Inflammatory macrophage treated with lipopolysaccharide for 1 hour (primary cell): ENCODE results near the gene MXRA7.
"Not testable (repeated sequence)": the region's sequence is repeated elsewhere in the genome, so short reads cannot be mapped to it uniquely, and the experiment has no call there.

Experiments used
- DNase-seq, 2 donors: peaks; one replicate each; pipeline ENCODE4 v3.0.0-alpha.2; 2020 to 2022

The MXRA7 gene

DNA sequence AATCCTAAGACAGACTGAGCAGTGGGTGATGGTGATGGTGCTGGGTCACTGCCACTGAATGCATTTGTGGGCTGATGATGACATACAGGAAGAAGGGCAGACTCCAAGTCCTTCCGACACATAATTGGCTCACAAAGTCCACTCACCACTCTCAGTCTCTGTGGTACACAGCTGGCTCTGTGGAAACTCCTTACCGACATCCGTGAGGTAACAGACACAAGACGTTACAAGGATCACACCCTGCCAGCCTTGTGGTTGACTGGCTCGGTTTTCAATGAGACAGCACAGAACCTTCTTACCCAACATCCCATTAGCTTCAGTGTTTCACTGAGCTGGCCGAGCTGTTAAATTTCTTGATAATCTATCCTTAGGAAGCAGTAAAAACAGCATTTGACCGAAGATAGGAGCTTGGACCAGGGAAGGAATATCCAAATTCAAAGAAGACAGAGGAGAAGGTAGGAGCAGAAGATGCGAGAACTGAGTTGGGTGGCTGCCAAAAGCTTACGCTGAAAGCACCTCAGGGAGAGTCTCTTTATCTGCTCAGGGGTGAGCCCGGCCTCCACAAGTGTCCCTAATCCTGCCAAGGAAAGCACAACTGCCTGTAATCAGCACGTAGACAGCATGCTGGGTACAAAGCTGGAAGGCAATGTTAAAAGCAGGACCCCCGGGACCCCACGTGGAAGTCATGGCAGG lies 5.5 kb upstream of the MXRA7 start:
- DNase-seq = peak; percentile 87 to 89

DNA sequence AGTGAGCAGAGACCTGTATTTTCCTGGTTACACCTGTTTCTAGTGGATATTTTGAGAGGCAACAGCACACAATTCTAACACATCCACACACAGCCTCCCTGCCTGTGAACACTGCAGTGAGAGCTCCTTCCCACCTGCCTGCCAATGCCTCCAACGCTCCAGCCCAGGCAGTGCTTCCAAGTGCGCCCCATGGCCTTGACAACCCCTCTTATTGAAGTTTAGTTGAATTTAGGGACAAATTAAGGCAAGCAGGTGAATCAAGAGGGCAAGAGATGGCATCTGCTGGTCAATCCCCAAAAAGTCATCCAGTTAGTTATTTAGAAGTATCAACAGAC lies 4.7 kb upstream of the MXRA7 start:
- DNase-seq = no peak

DNA sequence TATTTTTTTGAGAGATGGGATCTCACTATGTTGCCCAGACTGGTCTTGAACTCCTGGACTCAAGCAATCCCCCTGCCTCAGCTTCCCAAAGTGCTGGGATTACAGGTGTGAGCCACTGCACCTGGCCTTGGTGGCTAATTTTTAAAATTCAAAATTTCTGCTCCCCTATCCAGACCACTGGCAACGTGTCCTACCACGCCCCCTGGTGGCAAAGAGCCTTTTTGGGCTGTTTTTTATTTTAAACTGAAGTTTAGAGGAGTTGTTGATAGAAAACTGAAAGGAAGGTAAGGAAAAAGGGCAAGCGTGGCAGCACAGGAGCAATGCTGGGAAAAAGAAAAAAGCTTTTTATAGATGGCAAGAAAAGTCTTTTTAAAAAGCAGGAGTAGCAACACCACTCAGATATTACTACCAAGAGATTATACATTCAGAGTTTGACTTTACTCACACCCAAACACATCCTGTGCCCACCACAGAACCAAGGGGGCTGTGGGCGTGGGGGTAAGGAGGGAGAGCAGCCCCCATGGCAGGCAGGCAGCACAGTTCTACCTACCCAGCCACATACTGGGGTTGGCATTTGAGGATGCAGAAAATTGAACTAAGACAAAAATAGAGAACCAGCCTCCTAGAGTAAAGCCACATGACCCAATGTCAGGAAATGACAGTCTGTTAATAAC lies 4.2 kb upstream of the MXRA7 start:
- DNase-seq = peak; percentile 40 to 93

DNA sequence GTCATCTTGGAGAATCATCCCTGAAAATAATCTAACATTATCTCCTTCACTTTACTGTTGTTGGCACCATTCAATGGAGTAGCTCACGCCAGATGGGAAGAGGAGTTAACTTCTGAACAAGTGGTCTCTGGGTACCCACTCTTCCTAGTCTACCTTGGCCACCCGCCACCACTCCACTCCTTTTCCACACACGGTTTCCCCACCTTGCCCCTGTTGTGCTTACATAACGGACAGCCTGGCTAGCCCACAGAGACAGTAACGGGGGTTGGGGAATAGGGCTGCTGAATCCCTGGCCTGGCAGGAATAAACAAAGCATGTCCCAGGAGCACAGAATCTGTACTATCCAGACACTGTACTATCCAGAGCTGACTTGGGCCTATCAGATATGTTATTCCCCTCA lies 3.6 kb upstream of the MXRA7 start:
- DNase-seq = no peak

DNA sequence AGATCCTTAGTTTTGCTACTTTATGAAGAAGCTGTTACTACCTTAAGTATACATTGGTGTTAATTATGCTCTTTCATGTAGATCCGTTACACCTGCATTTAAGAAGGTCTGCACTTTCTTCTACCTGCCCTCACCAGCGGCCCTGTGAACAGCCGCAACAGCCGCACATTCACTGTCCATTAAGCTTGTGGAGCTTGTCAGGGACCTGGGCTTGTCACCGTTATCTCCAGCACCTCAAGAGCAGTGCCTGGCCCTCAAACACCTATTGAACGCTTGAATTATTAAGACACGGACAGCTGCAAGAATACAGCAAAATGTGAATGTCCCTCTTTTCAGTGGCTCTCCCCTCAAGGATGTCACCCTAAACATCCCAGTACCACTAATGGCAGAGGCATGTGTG lies 3.0 kb upstream of the MXRA7 start:
- DNase-seq = no peak

DNA sequence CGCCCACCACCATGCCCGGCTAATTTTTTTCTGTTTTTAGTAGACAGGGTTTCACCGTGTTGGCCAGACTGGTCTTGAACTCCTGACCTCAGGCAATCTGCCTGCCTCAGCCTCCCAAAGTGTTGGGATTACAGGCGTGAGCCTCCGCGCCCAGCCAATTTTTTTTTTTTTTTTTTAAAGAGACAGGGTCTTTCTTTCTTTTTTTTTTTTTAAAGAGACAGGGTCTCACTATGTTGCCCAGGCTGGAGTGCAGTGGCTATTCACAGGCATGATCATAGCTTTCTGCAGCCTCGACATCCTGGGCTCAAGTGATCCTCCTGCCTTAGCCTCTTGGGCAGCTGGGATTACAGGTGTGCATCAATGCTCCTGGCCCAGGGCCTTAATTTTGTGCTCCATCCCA lies 1.6 kb upstream of the MXRA7 start:
- DNase-seq = not testable (repeated sequence)

DNA sequence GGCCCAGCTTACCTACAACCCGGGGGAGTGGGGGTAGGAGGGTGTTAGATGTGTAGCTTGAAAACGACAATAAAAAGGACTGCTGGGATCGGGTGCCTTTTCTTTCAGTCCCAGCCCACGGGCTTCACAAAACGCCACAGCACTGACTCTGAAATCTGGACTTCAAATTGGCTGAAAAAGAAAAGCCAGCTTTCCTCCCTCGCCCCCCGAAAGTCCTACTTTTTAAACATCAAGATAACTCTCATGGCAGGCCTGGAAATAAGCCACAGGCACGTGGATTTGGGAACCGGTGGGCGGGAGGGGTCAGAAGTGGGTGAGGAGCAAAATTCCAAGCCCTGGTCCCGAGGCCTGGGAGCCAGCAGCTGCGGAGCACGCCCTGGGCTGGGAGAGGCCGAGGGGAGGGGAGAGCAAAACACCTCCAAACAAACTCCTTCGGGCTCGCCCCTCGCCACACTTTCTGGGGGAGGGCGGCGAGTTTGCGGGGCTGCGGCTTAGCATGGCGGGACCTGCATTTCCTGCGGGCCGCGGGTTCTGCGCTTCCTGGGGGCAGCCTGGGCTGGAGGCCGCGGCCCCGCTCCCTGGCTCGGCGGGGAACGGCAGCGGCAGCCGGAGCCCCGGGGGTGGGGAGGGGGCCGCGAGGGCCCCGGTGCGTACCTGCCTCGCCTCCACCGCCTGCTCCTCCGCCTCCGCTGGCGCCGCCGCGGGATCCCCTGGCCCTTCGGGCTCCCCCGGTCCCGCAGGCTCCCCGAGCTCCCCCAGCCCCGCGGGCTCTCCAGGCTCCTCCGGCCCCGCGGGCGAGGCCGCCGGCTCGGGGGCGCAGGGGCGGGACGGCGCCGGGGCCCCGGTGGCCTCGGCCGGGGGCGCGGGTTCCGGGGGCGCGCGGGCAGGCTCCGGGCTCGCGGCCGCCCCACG lies 558 bp downstream of the MXRA7 start:
- DNase-seq = not testable (repeated sequence)

DNA sequence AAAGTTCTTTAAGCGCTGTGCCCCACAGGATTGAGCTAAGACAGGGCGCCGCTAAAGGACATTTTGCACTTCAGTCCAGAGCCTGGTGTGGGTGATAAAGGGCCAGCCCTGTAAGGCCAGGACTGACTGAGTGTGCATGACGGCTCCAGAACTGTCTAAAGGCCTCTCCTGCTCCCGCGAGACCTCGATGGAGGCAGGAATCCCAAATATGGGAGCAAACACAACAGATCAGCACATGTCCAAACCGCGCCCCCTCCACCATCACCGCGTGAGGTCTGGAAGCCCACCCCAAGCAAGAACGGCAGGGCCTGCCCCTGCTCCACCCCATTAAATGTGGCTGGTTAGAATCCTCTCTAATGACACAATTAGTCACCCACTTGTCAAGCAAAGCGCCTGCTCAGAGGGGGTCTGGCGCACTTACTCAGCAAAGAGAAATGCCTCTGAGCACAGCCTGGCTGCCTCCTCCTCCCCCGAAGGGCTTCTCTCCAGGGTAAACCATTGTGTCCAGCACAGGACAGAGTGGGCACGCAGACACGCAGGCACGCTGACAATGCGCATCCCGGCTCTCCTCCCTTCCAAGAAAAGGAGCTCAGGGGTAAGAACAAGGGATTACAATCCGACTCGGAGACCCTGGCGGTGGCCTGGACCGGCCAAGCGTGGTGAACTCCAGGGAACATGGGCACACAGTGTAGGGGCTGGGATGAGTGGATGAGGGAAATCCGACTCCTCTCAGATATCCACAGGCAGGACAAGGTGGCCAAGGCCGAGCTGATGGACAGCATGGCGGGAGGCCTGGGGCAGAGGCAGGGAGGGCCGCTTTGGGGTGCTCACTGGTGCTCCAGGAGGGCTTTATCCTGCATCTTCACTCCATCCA lies 1.5 kb downstream of the MXRA7 start:
- no peak for DNase-seq

DNA sequence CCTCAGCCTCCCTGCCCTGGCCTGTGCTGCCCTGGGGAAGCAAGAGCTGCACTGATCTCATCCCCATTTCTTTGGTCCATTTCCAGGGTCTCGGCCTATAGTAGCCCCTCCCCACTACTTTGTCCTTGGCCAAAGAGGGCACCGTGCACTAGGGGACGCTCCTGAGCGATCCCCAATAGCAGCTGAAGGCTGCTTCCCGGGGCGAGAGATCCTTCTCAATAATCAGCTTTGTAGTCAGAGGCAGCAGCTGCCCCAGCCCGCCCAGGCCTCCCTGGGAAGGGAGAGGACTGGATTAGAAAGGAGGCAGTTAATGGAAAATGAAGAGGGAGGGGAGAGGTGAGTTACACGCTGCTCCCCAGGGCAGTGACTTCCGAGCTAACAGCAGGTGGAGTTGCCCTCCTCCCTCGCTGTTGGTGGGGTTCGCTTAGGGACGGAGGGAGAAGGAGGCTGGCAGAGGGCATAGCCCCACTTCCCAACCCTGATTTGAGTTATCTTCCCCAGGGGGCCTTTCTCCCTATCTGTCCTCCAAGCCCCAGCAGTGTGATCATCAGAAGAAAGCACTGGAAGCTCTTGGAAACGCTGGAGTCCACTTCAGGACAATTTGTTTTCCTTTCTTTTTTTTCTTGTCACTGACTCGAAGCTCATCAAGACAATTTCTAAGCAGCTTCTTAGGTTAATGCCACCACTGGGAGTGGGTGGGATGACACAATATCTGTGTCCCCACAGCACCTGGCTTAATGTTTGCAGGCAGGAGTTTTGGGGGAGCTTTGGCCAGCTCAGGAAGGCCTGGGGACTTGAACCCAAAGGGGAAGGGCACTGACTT lies 2.6 kb downstream of the MXRA7 start:
- DNase-seq = no peak

DNA sequence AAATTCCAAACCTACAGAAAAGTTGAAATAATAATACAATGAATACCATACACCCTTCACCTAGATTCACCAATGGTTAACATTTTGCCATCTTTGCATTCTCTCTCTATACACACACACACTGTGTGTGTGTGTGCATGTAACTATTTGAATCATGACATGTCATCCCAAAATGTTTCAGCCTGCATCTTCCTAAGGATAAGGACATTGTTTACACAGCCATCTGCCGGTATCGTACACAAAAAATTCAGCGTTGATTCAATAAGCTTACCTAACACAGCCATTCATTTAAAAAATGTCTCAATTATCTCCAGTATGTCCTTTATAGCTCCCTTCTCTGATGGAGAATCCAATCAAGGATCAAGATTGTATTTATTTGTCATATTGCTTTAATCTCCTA lies 3.9 kb downstream of the MXRA7 start:
- DNase-seq = no peak

DNA sequence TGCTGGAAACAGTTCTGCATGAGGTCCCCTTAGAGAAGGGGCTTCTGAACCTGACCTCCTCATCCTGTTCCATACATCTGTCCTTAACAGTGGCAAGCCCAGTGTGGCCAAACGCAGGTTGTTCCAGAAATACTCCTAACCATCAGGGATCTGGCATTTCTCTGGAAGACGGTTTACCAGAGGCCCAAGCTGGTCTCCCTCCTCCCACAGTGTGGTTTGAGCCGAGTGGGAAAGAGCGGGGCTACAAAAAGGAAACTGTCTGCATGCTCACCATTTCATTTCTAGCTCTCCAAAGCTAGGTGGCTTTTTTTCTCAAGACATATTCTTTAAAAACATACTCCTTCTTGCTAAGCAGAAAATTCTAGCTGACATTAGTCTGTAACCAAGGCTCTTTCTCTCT lies 6.0 kb downstream of the MXRA7 start:
- DNase-seq = no peak

DNA sequence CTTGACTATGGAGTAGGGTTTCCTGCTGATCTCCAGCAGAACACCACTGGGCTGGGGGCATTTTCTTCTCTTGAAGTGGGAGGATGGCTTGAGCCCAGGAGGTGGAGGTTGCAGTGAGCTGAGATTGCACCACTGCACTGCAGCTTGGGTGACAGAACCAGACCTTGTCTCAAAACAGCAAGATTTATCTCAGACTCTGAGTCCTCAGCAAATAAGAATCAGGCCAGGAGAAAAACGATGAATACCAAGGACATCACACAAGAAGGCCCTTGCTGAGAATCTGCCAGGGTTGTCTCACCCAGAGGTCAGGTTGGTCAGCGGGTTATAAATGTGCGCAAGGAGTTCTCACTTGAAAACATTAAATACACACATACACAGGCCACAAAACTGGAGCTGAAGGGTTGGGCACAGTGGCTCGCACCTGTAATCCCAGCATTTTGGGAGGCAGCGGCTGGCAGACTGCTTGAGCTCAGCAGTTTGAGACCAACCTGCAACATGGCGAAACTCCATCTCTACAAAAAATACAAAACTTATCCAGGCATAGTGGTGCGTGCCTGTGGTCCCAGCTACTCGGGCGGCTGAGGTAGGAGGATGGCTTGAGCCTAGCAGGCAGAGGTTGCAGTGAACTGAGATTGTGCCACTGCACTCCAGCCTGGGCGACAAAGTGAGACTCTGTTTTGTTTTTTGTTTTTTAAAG lies 7.7 kb downstream of the MXRA7 start:
- no peak for DNase-seq

DNA sequence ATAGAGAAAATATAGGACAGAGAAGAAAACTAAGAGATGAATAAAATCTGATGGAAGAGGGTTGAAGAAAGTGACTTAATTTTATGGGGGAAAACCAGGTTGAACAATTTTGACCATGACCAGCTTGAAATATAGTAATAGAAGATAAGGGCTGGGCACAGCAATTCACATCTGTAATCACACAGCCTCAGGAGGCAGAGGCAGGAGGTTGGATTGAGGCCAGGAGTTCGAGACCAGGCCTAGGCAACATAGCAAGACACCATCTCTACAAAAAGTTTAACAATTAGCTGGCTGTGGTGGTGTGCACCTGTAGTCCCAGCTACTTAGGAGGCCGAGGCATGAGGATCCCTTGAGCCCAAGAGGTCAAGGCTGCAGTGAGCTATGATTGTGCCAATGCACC lies 8.7 kb downstream of the MXRA7 start:
- DNase-seq = no peak

DNA sequence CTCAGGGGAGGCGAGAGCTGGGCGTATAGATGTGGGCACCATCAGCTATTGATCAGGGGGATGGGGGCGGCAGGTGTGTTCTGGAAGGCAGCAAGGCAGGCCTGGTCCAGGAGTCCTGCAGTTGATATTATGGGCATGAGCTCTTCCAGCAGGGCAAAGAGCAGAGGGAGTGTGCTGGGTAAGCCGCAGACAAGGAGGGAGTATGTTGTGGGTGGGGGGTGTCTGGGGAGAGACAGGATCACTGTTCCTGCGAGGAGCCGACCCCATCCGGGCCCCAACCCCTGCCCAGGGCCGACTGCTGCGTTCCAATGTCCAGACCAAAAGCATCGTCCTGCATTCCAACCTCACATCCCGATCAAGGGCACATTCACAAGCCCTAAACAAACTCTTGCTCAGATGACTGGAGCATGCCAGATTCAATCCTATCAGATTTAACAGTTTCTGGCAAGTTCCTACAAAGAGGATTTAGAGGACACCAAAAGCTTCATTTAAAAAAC lies 9.2 kb downstream of the MXRA7 start:
- DNase-seq = no peak

DNA sequence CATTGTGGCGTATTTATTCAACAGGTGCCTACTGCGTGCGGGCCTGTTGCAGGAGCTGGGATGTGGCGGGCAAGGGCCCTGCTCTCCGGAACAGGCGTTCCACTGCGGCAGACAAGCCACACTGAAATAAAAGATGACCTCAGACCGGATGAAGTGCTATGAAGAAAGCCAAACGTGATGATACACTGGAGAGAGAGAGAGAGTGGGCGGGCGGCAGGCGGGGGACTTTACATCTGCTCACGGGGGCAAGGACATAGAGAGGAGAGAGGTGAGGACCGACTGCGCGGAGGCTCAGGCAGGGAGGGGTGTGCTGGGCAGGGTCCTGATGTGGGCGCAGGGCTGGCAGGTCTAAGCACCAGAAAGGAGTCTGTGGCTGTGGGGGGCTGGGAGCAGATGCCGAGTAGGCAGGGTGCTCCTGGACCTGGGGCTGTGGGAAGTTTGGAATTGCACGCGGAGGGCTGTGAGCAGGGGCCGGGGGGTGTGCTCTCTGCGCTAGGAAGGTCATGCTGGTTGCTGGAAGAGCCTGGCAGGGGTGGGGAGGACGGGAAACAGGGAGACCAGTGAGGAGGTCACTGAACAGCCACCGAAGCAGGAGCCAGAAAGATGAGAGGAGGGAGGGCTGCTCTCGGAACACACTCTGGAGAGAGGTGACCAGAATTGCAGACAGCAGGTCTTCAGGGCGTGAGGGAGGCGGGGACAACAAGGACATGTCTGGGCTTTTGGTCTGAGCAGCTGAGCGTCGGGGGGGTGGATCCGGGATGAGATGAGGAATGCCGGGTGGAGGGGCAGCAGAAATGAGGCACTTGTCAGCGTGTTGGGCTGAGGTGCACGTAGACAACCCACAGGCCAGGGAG lies 9.9 kb downstream of the MXRA7 start:
- no peak for DNase-seq

DNA sequence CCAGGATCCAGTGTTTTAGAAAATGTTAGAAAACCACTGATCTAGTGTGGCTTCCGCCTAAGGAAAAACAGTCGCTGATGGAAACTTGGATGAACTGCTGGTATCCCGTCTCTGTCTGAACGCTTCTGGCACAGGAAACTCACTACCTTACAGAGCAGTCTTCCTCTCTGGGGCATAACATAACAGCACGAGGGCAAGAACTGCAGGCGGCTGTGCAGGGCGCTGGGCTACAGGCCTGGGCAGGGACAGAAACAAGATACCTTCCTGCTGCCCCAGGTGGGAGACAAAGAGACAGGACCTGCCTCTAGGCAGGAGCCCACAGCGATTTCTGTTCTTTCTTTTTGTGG lies 10.5 kb downstream of the MXRA7 start:
- DNase-seq = no peak

DNA sequence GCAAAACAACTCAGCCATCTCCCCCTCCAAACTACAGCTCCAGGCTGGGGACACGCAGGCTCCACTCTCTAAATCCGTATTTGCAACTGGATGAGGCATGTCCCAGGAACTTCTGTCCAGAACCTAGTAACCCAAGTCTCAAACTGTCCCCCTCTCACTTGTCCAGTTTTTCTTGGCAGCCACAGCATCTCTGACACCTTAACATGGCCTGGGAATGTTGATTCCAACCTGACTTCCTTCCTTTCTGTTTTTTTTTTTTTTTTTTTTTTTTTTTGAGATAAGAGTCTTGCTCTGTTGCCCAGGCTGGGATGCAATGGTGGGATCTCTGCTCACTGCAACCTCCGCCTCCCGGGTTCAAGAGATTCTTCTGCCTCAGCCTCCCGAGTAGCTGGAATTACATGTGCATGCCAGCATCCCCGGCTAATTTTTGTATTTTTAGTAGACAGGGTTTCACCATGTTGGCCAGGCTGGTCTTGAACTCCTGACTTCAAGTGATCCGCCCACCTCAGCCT lies 12.2 kb downstream of the MXRA7 start:
- DNase-seq = not testable (repeated sequence)

DNA sequence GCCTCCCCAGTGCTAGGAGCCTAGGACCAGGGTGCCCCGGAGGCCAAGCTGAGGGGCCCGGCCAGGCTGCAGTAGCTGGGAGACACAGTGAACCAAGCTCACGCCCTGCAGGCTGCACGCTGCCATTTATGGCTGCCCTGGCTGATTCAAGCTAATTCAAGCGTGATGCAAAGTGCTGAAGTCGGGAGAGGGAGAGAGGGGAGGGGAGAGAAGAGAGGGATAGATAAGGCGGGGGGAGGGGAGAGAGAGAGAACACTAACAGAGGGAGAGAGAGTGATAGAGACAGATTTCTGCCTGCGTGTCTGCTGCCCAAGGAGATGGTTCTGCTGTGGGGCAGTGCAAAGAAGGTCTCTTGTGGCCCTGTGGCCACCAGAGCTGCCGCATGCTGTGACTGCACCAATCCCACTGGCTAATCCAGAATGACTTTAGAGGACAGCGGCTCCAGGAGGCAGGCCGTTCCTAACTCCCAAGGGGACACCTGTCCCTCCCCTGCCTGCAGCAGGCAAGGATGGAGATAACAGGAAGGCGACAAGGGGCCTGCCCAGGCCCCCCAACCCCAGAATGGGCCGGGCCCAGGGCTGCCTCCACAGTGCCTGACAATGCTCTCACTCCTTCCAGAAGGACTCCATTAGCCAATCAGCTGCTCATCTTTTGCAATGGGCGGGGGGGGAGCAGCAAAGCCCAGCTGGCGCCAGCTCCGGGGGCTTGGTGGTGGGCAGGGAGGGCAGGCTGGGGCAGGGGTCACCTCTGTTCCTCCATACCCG lies 12.9 kb downstream of the MXRA7 start:
- DNase-seq = no peak
